HG03571 (cell line): ENCODE data around the gene EPB41L4A.
"Not testable (repeated sequence)": the region's sequence is repeated elsewhere in the genome, so short reads cannot be mapped to it uniquely, and the experiment has no call there.

Experiments used
- ATAC-seq: cut with Tn5 transposase; IDR thresholded peaks from one replicate; pipeline ENCODE4 v1.9.1; 2021; ENCODE audit not compliant: unreplicated experiment

EPB41L4A gene

GRCh38 chr5:112263469-112263868, 155.6 kb downstream of the EPB41L4A start:
- no peak for ATAC-seq

- no peak for ATAC-seq
Observed at GRCh38 chr5:112258571-112258970, 160.5 kb downstream of the EPB41L4A start.

GRCh38 chr5:112257976-112258375, 161.1 kb downstream of the EPB41L4A start:
- ATAC-seq = no peak

GRCh38 chr5:112257005-112257404, 162.1 kb downstream of the EPB41L4A start:
- ATAC-seq = no peak

- ATAC-seq = no peak
Observed at GRCh38 chr5:112254303-112254702, 164.8 kb downstream of the EPB41L4A start.

- ATAC-seq = no peak
Observed at GRCh38 chr5:112253478-112254250, 165.4 kb downstream of the EPB41L4A start.

GRCh38 chr5:112250551-112250950, 168.5 kb downstream of the EPB41L4A start:
- ATAC-seq = no peak

- no peak for ATAC-seq
Observed at GRCh38 chr5:112248623-112249022, 170.5 kb downstream of the EPB41L4A start.

- ATAC-seq = no peak
Observed at GRCh38 chr5:112247960-112248359, 171.1 kb downstream of the EPB41L4A start.

GRCh38 chr5:112245656-112246055, 173.4 kb downstream of the EPB41L4A start:
- ATAC-seq = no peak

- ATAC-seq = no peak
Observed at GRCh38 chr5:112239996-112240395, 179.1 kb downstream of the EPB41L4A start.

GRCh38 chr5:112238473-112238872, 180.6 kb downstream of the EPB41L4A start:
- no peak for ATAC-seq

GRCh38 chr5:112237456-112237855, 181.6 kb downstream of the EPB41L4A start:
- no peak for ATAC-seq

- no peak for ATAC-seq
Observed at GRCh38 chr5:112234000-112234399, 185.1 kb downstream of the EPB41L4A start.

GRCh38 chr5:112232667-112233066, 186.4 kb downstream of the EPB41L4A start:
- ATAC-seq = no peak

- no peak for ATAC-seq
Observed at GRCh38 chr5:112230606-112231005, 188.5 kb downstream of the EPB41L4A start.

GRCh38 chr5:112228667-112229066, 190.4 kb downstream of the EPB41L4A start:
- no peak for ATAC-seq

GRCh38 chr5:112227911-112228631, 191.0 kb downstream of the EPB41L4A start:
- no peak for ATAC-seq

- ATAC-seq = no peak
Observed at GRCh38 chr5:112226215-112226614, 192.9 kb downstream of the EPB41L4A start.

- ATAC-seq = not testable (repeated sequence)
Observed at GRCh38 chr5:112222997-112223396, 196.1 kb downstream of the EPB41L4A start.

- no peak for ATAC-seq
Observed at GRCh38 chr5:112221128-112221527, 197.9 kb downstream of the EPB41L4A start.

- ATAC-seq = no peak
Observed at GRCh38 chr5:112219000-112219399, 200.1 kb downstream of the EPB41L4A start.
